ENCODE data around the gene AOAH.

DNA sequence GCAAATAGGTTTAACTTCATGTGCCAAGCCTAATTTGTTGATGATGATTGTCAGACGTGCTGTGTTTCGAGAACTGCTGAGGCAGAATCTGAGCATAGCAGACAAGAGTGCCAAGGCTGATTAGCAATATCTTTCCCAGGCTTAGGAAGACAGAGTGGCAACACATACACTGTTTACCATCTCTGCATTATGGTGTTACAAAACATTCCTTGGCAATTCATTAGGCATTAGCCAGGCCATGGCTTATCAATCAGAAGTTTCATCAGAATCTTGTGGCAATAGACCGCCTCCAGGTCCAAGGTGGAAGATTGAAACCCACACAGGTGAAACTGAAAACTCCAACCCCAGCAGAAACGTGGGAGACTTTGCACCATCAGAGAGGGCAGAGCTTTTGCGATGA lies 148.5 kb downstream of the AOAH start:
- TF ChIP-seq, protein P1, sequence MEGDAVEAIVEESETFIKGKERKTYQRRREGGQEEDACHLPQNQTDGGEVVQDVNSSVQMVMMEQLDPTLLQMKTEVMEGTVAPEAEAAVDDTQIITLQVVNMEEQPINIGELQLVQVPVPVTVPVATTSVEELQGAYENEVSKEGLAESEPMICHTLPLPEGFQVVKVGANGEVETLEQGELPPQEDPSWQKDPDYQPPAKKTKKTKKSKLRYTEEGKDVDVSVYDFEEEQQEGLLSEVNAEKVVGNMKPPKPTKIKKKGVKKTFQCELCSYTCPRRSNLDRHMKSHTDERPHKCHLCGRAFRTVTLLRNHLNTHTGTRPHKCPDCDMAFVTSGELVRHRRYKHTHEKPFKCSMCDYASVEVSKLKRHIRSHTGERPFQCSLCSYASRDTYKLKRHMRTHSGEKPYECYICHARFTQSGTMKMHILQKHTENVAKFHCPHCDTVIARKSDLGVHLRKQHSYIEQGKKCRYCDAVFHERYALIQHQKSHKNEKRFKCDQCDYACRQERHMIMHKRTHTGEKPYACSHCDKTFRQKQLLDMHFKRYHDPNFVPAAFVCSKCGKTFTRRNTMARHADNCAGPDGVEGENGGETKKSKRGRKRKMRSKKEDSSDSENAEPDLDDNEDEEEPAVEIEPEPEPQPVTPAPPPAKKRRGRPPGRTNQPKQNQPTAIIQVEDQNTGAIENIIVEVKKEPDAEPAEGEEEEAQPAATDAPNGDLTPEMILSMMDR (IDR thresholded peaks at IDR 0.05): no peak
- no peak for TF ChIP-seq POLR2A (IDR thresholded peaks at IDR 0.05)

Measured in heart left ventricle (tissue), 13 donors.